ENCODE results near the gene TM9SF3.

The TM9SF3 gene

DNA sequence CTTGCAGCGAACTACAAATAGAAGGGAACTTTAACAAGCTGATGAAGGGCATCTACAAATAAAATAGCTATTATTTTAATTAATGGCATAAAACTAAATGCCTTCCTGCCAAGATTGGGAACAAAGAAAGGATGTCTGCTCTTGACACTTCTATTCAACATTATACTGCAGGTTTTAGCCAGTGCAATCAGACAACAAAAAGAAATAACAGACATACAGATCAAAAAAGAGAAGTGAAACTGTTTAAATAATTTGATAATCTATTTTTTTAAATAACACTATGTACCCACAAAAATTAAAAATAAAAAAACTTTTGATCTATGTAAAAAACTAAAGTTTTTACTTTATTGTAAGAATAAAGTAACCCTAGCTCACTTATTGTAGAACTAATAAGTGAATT, 50.7 kb downstream of the TM9SF3 start:
- peaks cover 7 to 37% (median 20%) of the 10 kb centered on the region in 4 experiments for H3K36me3 ChIP-seq (ENCODE audit: control insufficient read depth in 4 of 4, insufficient read depth in 4 of 4, low read length in 3 of 4)
- no peak overlapping the region for H3K4me3 ChIP-seq (ENCODE audit: control insufficient read depth in 1 of 7, extremely low read depth in 1 of 7, insufficient read depth in 4 of 7, low read depth in 2 of 7, low read length in 6 of 7)
- ChIA-PET POLR2A (interaction anchor here (0.6 kb wide), 1 partner anchor 9 kb away, joined by 4 read pairs; no protein-coding TSS in a partner anchor), CTCF (interaction anchor here (0.7 to 0.9 kb wide), 3 partner anchors 20 to 26 kb away, joined by 3 read pairs; no protein-coding TSS in a partner anchor)
- H3K27me3 ChIP-seq (replicated peaks in 2 of 5; ENCODE audit: control insufficient read depth in 4 of 5, insufficient read depth in 5 of 5, low read length in 4 of 5), result no peaks in the 10 kb centered on the region
- H3K4me1 ChIP-seq (ENCODE audit: control extremely low read depth in 1 of 4, control insufficient read depth in 4 of 4, insufficient read depth in 4 of 4, low read length in 3 of 4), result no peaks in the 10 kb centered on the region
- WGBS (ENCODE audit: insufficient coverage), result no CpG with 5 or more reads among the region's 1 CpG
- H3K9me3 ChIP-seq (ENCODE audit: control extremely low read depth in 1 of 5, control insufficient read depth in 4 of 5, insufficient read depth in 2 of 5, low read depth in 1 of 5, low read length in 4 of 5), result peaks cover 0 to 7% (median 0%) of the 10 kb centered on the region in 5 experiments
- no peak overlapping the region for H3K27ac ChIP-seq (ENCODE audit: insufficient read depth in 1 of 2, low read depth in 1 of 2, low read length in 2 of 2, poor library complexity in 1 of 2, severe bottlenecking in 2 of 2)
- DNase-seq, result no peak

DNA sequence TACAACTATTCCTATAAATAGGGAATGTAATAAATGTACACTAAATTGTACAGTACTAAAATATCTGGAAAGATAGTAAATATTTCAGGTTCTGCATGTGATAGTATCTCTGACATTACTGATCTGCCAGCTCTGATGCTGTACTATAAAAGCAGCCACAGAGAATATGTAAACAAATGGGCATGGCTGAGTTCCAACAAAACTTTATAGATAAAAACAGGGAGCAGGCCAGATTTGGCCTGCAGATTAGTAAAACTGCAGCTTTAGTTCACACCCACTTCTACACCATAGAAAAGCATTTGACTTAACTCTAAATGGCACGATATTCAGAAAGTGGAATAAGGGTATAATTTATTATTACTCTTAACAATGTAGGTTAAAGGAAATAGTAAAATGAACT, 54.3 kb downstream of the TM9SF3 start:
- H3K27me3 ChIP-seq (replicated peaks in 2 of 5; ENCODE audit: control insufficient read depth in 4 of 5, insufficient read depth in 5 of 5, low read length in 4 of 5), result no peaks in the 10 kb centered on the region
- H3K36me3 ChIP-seq (ENCODE audit: control insufficient read depth in 4 of 4, insufficient read depth in 4 of 4, low read length in 3 of 4), result peaks cover 7 to 30% (median 23%) of the 10 kb centered on the region in 4 experiments
- H3K4me1 ChIP-seq (ENCODE audit: control extremely low read depth in 1 of 4, control insufficient read depth in 4 of 4, insufficient read depth in 4 of 4, low read length in 3 of 4), result peaks cover 0 to 6% (median under 1%) of the 10 kb centered on the region in 4 experiments
- no peak overlapping the region for H3K27ac ChIP-seq (ENCODE audit: insufficient read depth in 1 of 2, low read depth in 1 of 2, low read length in 2 of 2, poor library complexity in 1 of 2, severe bottlenecking in 2 of 2)
- DNase-seq, result no peak
- no peak overlapping the region for H3K4me3 ChIP-seq (ENCODE audit: control insufficient read depth in 1 of 7, extremely low read depth in 1 of 7, insufficient read depth in 4 of 7, low read depth in 2 of 7, low read length in 6 of 7)
- no peaks in the 10 kb centered on the region for H3K9me3 ChIP-seq (ENCODE audit: control extremely low read depth in 1 of 5, control insufficient read depth in 4 of 5, insufficient read depth in 2 of 5, low read depth in 1 of 5, low read length in 4 of 5)
- ChIA-PET POLR2A (no interaction called here), CTCF (interaction anchor here (1.3 to 2.1 kb wide), 2 partner anchors 17 to 22 kb away, joined by 3 to 5 read pairs; no protein-coding TSS in a partner anchor)
- no CpG with 5 or more reads among the region's 1 CpG for WGBS (ENCODE audit: insufficient coverage)

DNA sequence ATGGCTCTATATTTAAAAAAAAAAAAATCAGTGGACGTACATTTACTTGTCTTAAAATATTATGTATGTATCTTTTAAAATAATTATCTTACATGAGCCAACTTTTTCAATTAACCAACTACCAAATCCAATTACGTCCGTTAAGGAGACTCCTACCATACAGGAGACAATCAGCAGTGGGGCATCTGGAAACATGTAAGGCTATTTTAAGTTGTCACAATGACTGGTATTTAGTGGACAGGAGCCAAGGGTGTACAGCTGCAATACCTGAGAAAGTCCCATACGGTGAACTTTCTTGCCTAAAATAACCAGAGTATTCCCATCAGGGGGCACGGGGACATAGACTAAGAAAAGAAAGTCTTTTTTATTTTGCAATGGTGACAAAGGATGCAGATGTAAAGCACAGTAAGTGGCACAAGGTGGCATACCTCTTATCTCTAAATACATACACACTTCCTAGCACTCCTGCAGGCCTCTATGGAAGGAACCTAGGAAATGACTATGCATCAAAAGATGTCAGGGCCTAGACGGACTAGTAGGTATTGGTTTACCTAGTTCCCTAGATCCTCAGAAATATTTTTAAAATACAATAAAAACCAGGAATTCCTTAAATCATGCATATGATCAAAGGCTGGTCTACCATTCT, 57.1 kb downstream of the TM9SF3 start:
- WGBS (ENCODE audit: insufficient coverage), result 73% methylated on average over 3 of the region's 6 CpGs
- Histone ChIP-seq H3K27ac (ENCODE audit: insufficient read depth in 1 of 2, low read depth in 1 of 2, low read length in 2 of 2, poor library complexity in 1 of 2, severe bottlenecking in 2 of 2) (no peak overlapping the region), H3K4me1 (ENCODE audit: control extremely low read depth in 1 of 4, control insufficient read depth in 4 of 4, insufficient read depth in 4 of 4, low read length in 3 of 4) (peaks cover 0 to 6% (median under 1%) of the 10 kb centered on the region in 4 experiments), H3K4me3 (ENCODE audit: control insufficient read depth in 1 of 7, extremely low read depth in 1 of 7, insufficient read depth in 4 of 7, low read depth in 2 of 7, low read length in 6 of 7) (no peak overlapping the region), H3K27me3 (replicated peaks in 2 of 5; ENCODE audit: control insufficient read depth in 4 of 5, insufficient read depth in 5 of 5, low read length in 4 of 5) (no peaks in the 10 kb centered on the region), H3K36me3 (ENCODE audit: control insufficient read depth in 4 of 4, insufficient read depth in 4 of 4, low read length in 3 of 4) (peaks cover 17 to 55% (median 35%) of the 10 kb centered on the region in 4 experiments), H3K9me3 (ENCODE audit: control extremely low read depth in 1 of 5, control insufficient read depth in 4 of 5, insufficient read depth in 2 of 5, low read depth in 1 of 5, low read length in 4 of 5) (no peaks in the 10 kb centered on the region)
- DNase-seq, result peak in 2 of 3 donors; percentile 28 to 56
- ChIA-PET POLR2A (no interaction called here), CTCF (no interaction called here)

DNA sequence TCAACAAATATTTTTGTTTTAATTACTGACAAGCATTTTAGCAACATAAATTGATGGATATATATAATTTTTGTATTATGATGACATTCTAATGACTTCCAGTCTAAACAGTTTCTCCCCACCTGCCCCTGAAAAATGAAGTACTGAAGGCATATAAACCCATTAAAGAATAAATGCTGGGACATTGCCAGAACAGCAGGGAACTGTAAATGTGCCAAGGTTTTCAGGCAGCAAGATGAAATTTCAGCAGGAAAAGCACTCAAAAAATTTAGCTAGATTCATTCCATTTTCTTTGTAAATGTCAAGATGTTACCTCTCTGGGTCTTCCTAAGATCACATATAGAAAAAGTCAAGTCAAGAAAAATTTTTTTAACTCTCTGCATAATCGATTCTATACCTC, 62.1 kb downstream of the TM9SF3 start:
- WGBS (ENCODE audit: insufficient coverage), result no CpG with 5 or more reads among the region's 1 CpG
- Histone ChIP-seq H3K9me3 (ENCODE audit: control extremely low read depth in 1 of 5, control insufficient read depth in 4 of 5, insufficient read depth in 2 of 5, low read depth in 1 of 5, low read length in 4 of 5) (no peaks in the 10 kb centered on the region), H3K4me1 (ENCODE audit: control extremely low read depth in 1 of 4, control insufficient read depth in 4 of 4, insufficient read depth in 4 of 4, low read length in 3 of 4) (peaks cover 0 to 2% (median 0%) of the 10 kb centered on the region in 4 experiments), H3K4me3 (ENCODE audit: control insufficient read depth in 1 of 7, extremely low read depth in 1 of 7, insufficient read depth in 4 of 7, low read depth in 2 of 7, low read length in 6 of 7) (no peak overlapping the region), H3K27me3 (replicated peaks in 2 of 5; ENCODE audit: control insufficient read depth in 4 of 5, insufficient read depth in 5 of 5, low read length in 4 of 5) (no peaks in the 10 kb centered on the region), H3K36me3 (ENCODE audit: control insufficient read depth in 4 of 4, insufficient read depth in 4 of 4, low read length in 3 of 4) (peaks cover 19 to 64% (median 42%) of the 10 kb centered on the region in 4 experiments), H3K27ac (ENCODE audit: insufficient read depth in 1 of 2, low read depth in 1 of 2, low read length in 2 of 2, poor library complexity in 1 of 2, severe bottlenecking in 2 of 2) (no peak overlapping the region)
- DNase-seq, result no peak
- POLR2A ChIA-PET, result no interaction called here
- CTCF ChIA-PET, result interaction anchor here (0.9 kb wide), 1 partner anchor 14 kb away, joined by 3 read pairs; no protein-coding TSS in a partner anchor

DNA sequence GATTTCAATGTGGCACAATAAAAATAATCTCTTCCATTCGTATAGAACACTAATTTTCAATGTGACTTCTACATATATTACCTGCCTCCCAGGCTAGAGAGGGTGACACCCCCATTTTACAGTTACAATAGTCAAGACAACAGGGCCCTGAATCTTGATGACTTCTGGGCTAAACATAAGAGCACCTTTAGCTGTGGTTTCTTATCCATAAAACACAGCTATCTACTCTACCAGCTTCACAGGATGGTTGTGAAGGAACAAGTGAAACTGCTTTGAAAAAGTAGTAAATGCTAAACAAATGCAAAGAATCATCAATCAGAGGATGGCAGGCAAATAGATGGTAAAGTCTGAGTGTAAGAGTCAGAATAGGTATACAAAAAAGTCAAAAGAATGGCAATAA, 69.5 kb downstream of the TM9SF3 start:
- ChIA-PET POLR2A (no interaction called here), CTCF (interaction anchor here (1.8 kb wide), 1 partner anchor 64 kb away, joined by 3 read pairs; no protein-coding TSS in a partner anchor)
- H3K4me1 ChIP-seq (ENCODE audit: control extremely low read depth in 1 of 4, control insufficient read depth in 4 of 4, insufficient read depth in 4 of 4, low read length in 3 of 4), result peaks cover 0 to 22% (median 22%) of the 10 kb centered on the region in 4 experiments
- no peak overlapping the region for H3K27ac ChIP-seq (ENCODE audit: insufficient read depth in 1 of 2, low read depth in 1 of 2, low read length in 2 of 2, poor library complexity in 1 of 2, severe bottlenecking in 2 of 2)
- peaks cover 5 to 27% (median 16%) of the 10 kb centered on the region in 4 experiments for H3K36me3 ChIP-seq (ENCODE audit: control insufficient read depth in 4 of 4, insufficient read depth in 4 of 4, low read length in 3 of 4)
- H3K9me3 ChIP-seq (ENCODE audit: control extremely low read depth in 1 of 5, control insufficient read depth in 4 of 5, insufficient read depth in 2 of 5, low read depth in 1 of 5, low read length in 4 of 5), result no peaks in the 10 kb centered on the region
- DNase-seq, result peak in 1 of 3 donors; percentile 19
- H3K4me3 ChIP-seq (ENCODE audit: control insufficient read depth in 1 of 7, extremely low read depth in 1 of 7, insufficient read depth in 4 of 7, low read depth in 2 of 7, low read length in 6 of 7), result no peak overlapping the region
- 100% methylated on average over 1 of the region's 1 CpG for WGBS (ENCODE audit: insufficient coverage)
- peaks cover 7 to 51% (median 22%) of the 10 kb centered on the region in 5 experiments for H3K27me3 ChIP-seq (replicated peaks in 2 of 5; ENCODE audit: control insufficient read depth in 4 of 5, insufficient read depth in 5 of 5, low read length in 4 of 5)

DNA sequence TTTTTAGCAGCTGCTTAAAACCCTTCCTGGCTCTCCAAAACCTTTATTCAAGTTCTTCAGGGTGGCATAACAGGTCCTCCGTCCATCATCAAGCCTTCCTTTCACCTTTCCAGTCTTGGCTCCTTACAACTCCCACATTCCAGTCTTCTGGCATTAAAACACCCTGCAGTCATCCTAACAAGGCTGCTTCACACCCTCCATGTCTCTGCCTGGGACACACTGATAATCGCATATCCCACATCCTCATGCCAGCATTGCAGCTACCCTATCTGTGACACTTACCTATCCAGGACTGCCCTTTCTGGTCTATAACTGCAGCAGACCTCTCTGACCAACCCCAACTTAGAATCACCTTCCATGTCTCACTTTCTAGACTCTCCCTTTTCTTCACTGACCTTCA, 70.5 kb downstream of the TM9SF3 start:
- Histone ChIP-seq H3K9me3 (ENCODE audit: control extremely low read depth in 1 of 5, control insufficient read depth in 4 of 5, insufficient read depth in 2 of 5, low read depth in 1 of 5, low read length in 4 of 5) (no peaks in the 10 kb centered on the region), H3K36me3 (ENCODE audit: control insufficient read depth in 4 of 4, insufficient read depth in 4 of 4, low read length in 3 of 4) (peaks cover 0 to 18% (median 10%) of the 10 kb centered on the region in 4 experiments), H3K27ac (ENCODE audit: insufficient read depth in 1 of 2, low read depth in 1 of 2, low read length in 2 of 2, poor library complexity in 1 of 2, severe bottlenecking in 2 of 2) (no peak overlapping the region), H3K27me3 (replicated peaks in 2 of 5; ENCODE audit: control insufficient read depth in 4 of 5, insufficient read depth in 5 of 5, low read length in 4 of 5) (peaks cover 7 to 61% (median 30%) of the 10 kb centered on the region in 5 experiments), H3K4me3 (ENCODE audit: control insufficient read depth in 1 of 7, extremely low read depth in 1 of 7, insufficient read depth in 4 of 7, low read depth in 2 of 7, low read length in 6 of 7) (no peak overlapping the region), H3K4me1 (ENCODE audit: control extremely low read depth in 1 of 4, control insufficient read depth in 4 of 4, insufficient read depth in 4 of 4, low read length in 3 of 4) (peaks cover 0 to 24% (median 23%) of the 10 kb centered on the region in 4 experiments)
- 96% methylated on average over 2 of the region's 2 CpGs for WGBS (ENCODE audit: insufficient coverage)
- ChIA-PET CTCF (interaction anchor here (0.9 to 1.8 kb wide), 7 partner anchors 10 to 142 kb away, joined by 3 to 5 read pairs (median 3); no protein-coding TSS in a partner anchor), POLR2A (no interaction called here)
- no peak for DNase-seq
